Stimulated activated CD4-positive, alpha-beta T cell treated with anti-CD3 and anti-CD28 coated beads, Interleukin-1b, Interleukin-23, amount 100 ng/mL, for 1 hour (primary cell): ENCODE data around the gene EXOC6B.

ENCODE experiments used
- DNase-seq, 2 donors: peaks; one replicate each; pipeline ENCODE4 v3.0.0-alpha.2; 2020; ENCODE audit warnings: low read depth in 2 of 2

The EXOC6B gene

GRCh38 chr2:72734432-72734831 is 91.4 kb downstream of the EXOC6B start:
- no peak for DNase-seq

GRCh38 chr2:72731116-72731515 is 94.7 kb downstream of the EXOC6B start:
- no peak for DNase-seq

GRCh38 chr2:72727356-72727755 is 98.5 kb downstream of the EXOC6B start:
- DNase-seq: no peak

GRCh38 chr2:72723769-72724370 is 102.0 kb downstream of the EXOC6B start:
- no peak for DNase-seq

GRCh38 chr2:72722492-72723070 is 103.3 kb downstream of the EXOC6B start:
- no peak for DNase-seq

- DNase-seq: no peak
These were observed 106.4 kb downstream of the EXOC6B start for GRCh38 chr2:72719416-72719815.

GRCh38 chr2:72718876-72719275 is 107.0 kb downstream of the EXOC6B start:
- DNase-seq: no peak

GRCh38 chr2:72716601-72717000 is 109.2 kb downstream of the EXOC6B start:
- no peak for DNase-seq

GRCh38 chr2:72713857-72714256 is 112.0 kb downstream of the EXOC6B start:
- no peak for DNase-seq

- no peak for DNase-seq
These were observed 112.9 kb downstream of the EXOC6B start for GRCh38 chr2:72712977-72713376.

- DNase-seq: no peak
These were observed 113.5 kb downstream of the EXOC6B start for GRCh38 chr2:72712304-72712703.

- DNase-seq: no peak
These were observed 115.2 kb downstream of the EXOC6B start for GRCh38 chr2:72710418-72711152.

GRCh38 chr2:72708236-72708635 is 117.6 kb downstream of the EXOC6B start:
- no peak for DNase-seq

- no peak for DNase-seq
These were observed 127.5 kb downstream of the EXOC6B start for GRCh38 chr2:72698300-72698699.

GRCh38 chr2:72696559-72696958 is 129.3 kb downstream of the EXOC6B start:
- DNase-seq: no peak

- no peak for DNase-seq
These were observed 130.2 kb downstream of the EXOC6B start for GRCh38 chr2:72695676-72696075.

- no peak for DNase-seq
These were observed 130.9 kb downstream of the EXOC6B start for GRCh38 chr2:72694715-72695496.

- no peak for DNase-seq
These were observed 136.1 kb downstream of the EXOC6B start for GRCh38 chr2:72689579-72690195.

- no peak for DNase-seq
These were observed 140.1 kb downstream of the EXOC6B start for GRCh38 chr2:72685638-72686213.

- DNase-seq: no peak
These were observed 143.8 kb downstream of the EXOC6B start for GRCh38 chr2:72682061-72682460.
